Measurements from ENCODE around the gene ABTB1. TPM values are rescaled to one million over a fixed set of nuclear protein-coding genes. Genes with fewer than 3 reads are reported as not detected.

The ABTB1 gene
- total RNA-seq, 1 donor from 2014 or later: 7.2 TPM

GRCh38 chr3:127670229-127670559 is 2.6 kb upstream of the ABTB1 start:
- H3K27me3 Mint-ChIP-seq (ENCODE audit: low read depth): peaks cover 12% of the 10 kb centered on the region
- TF ChIP-seq CTCF (conservative IDR thresholded peaks at IDR 0.05): no peak
- H3K4me1 Mint-ChIP-seq: peaks cover 14% of the 10 kb centered on the region
- DNase-seq (ENCODE audit: low read depth, low spot score): no peak
- H3K36me3 Mint-ChIP-seq (ENCODE audit: low read depth): peaks cover 17% of the 10 kb centered on the region
- no peak overlapping the region for H3K27ac Mint-ChIP-seq (ENCODE audit: unreplicated experiment)
- H3K4me3 Mint-ChIP-seq: peak overlapping the region; percentile 72
- no peaks in the 10 kb centered on the region for H3K9me3 Mint-ChIP-seq

GRCh38 chr3:127670761-127671522 is 1.8 kb upstream of the ABTB1 start:
- Mint-ChIP-seq H3K4me1 (peaks cover 18% of the 10 kb centered on the region), H3K9me3 (no peaks in the 10 kb centered on the region), H3K4me3 (peak overlapping the region; percentile 88), H3K36me3 (ENCODE audit: low read depth) (peaks cover 11% of the 10 kb centered on the region), H3K27ac (ENCODE audit: unreplicated experiment) (peak overlapping the region; percentile 81), H3K27me3 (ENCODE audit: low read depth) (peaks cover 14% of the 10 kb centered on the region)
- no peak for DNase-seq (ENCODE audit: low read depth, low spot score)
- no peak for TF ChIP-seq CTCF (conservative IDR thresholded peaks at IDR 0.05)

GRCh38 chr3:127671523-127672428 is 976 bp upstream of the ABTB1 start:
- H3K4me1 Mint-ChIP-seq: peaks cover 18% of the 10 kb centered on the region
- no peak for DNase-seq (ENCODE audit: low read depth, low spot score)
- peaks cover 14% of the 10 kb centered on the region for H3K27me3 Mint-ChIP-seq (ENCODE audit: low read depth)
- no peak for TF ChIP-seq CTCF (conservative IDR thresholded peaks at IDR 0.05)
- H3K9me3 Mint-ChIP-seq: no peaks in the 10 kb centered on the region
- H3K36me3 Mint-ChIP-seq (ENCODE audit: low read depth): peaks cover 8% of the 10 kb centered on the region
- peak overlapping the region; percentile 88 for H3K4me3 Mint-ChIP-seq
- H3K27ac Mint-ChIP-seq (ENCODE audit: unreplicated experiment): peak overlapping the region; percentile 62

GRCh38 chr3:127673191-127674100 is 694 bp downstream of the ABTB1 start:
- H3K9me3 Mint-ChIP-seq: no peaks in the 10 kb centered on the region
- peaks cover 18% of the 10 kb centered on the region for H3K4me1 Mint-ChIP-seq
- peak; percentile 33 for DNase-seq (ENCODE audit: low read depth, low spot score)
- peak overlapping the region; percentile 89 for H3K4me3 Mint-ChIP-seq
- no peak overlapping the region for H3K27ac Mint-ChIP-seq (ENCODE audit: unreplicated experiment)
- TF ChIP-seq CTCF (conservative IDR thresholded peaks at IDR 0.05): no peak
- peaks cover 14% of the 10 kb centered on the region for H3K27me3 Mint-ChIP-seq (ENCODE audit: low read depth)
- H3K36me3 Mint-ChIP-seq (ENCODE audit: low read depth): peaks cover 8% of the 10 kb centered on the region

DNA sequence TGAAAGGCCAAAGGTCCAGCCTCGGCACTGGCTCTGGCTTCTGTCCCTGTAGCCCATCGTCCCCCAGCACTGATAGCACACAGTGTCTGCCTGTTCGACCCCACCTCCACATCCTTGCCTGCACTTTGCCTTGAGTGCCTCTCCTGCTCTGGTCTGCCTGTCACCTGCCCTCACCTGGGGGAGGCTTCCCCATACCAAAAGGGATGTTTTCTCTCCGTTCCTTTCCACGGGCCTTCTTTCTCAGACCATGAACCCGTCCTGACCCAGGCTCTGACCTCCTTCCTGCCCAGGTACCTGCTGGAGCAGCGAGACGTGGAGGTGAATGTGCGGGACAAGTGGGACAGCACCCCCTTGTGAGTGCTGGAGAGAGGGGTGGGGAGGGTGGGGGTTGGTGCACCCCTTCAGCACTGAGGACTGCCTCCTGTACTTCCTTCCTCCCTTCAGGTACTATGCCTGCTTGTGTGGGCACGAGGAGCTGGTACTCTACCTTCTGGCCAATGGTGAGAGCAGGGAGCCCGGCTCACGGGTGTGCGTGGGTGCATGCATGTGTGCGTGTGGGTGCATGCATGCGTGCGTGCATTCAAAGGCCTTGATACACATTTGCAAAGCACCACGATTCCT is 1.5 kb downstream of the ABTB1 start:
- H3K27ac Mint-ChIP-seq (ENCODE audit: unreplicated experiment): no peak overlapping the region

More for the DNA sequence above, 1.5 kb downstream of the ABTB1 start:
- Mint-ChIP-seq H3K27me3 (ENCODE audit: low read depth) (peaks cover 14% of the 10 kb centered on the region), H3K36me3 (ENCODE audit: low read depth) (peaks cover 1% of the 10 kb centered on the region), H3K4me3 (peak overlapping the region; percentile 89), H3K9me3 (no peaks in the 10 kb centered on the region), H3K4me1 (peaks cover 18% of the 10 kb centered on the region)
- TF ChIP-seq CTCF (conservative IDR thresholded peaks at IDR 0.05): no peak
- no peak for DNase-seq (ENCODE audit: low read depth, low spot score)
